OCI-M2 (cell line): Measurements from ENCODE around the gene RHBDD1.

ENCODE experiments used
- DNase-seq: peaks from one replicate; lab custom pipeline; 2025; ENCODE audit not compliant: unreplicated experiment; lab: John Stamatoyannopoulos, UW

The RHBDD1 gene

GRCh38 chr2:226979004-226979403 is 143.2 kb downstream of the RHBDD1 start:
- no peak for DNase-seq

- no peak for DNase-seq
These were observed 146.0 kb downstream of the RHBDD1 start for GRCh38 chr2:226981791-226982326.

- no peak for DNase-seq
These were observed 148.3 kb downstream of the RHBDD1 start for GRCh38 chr2:226983895-226984749.

DNA sequence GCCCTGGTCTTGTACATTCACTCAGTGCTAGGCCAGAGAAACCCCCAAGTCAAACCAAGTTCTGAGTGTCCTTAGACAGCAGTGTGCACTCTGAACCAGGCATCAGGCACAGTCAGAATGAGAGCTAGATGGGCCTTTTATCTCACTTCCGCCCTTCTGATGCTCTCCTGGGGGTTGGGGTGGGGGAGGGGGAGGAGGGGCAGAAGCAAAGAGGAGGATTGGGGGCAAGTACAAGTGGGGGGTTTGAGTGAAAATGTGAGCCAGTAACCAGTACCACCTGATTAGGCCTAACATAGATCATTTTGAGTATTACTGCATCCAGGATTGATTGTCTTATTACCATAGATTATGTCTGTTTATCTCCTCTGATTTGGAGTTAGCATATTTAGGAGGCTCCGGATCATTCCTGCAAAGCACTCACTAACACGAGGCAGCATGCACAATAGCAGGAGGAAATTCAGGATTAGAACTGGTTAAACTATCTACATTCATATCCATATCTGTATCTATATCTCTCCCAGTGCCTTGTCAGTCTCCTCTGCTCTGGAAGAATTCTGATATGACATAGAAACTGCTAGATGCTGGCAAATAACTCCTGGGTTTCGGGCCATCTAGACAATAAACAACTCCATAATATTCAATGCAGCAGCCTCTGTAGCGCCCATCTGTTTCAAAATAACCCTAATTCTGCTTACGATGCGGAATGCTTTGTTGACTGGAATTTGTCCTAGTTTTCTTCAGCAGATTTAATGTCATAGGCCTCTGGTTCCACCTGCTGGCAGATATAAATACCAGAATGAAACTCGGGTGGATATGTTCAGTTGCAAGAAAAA is 149.1 kb downstream of the RHBDD1 start:
- DNase-seq: no peak

GRCh38 chr2:226985583-226985946 is 149.7 kb downstream of the RHBDD1 start:
- DNase-seq: no peak

GRCh38 chr2:226991663-226992062 is 155.8 kb downstream of the RHBDD1 start:
- DNase-seq: no peak

GRCh38 chr2:226993171-226993570 is 157.3 kb downstream of the RHBDD1 start:
- DNase-seq: no peak

DNA sequence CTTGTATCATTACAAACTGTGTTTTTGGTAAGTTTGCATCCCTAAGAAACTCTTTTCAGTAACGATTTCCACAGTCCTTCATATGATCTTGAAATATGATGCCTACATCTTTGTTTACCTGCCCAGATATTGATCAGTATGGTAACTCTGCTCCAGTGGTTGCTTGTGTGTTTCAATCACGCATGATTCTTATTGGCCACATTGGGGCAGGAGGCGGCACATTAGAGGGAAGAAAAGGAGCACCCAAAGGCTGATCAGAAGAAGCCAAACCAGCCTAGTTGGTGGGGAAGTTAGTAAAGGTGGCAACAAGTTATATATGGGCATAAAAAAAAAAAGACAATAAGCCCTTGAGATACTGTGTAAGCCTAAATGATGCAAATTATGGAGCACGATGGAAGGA is 158.9 kb downstream of the RHBDD1 start:
- DNase-seq: no peak

DNA sequence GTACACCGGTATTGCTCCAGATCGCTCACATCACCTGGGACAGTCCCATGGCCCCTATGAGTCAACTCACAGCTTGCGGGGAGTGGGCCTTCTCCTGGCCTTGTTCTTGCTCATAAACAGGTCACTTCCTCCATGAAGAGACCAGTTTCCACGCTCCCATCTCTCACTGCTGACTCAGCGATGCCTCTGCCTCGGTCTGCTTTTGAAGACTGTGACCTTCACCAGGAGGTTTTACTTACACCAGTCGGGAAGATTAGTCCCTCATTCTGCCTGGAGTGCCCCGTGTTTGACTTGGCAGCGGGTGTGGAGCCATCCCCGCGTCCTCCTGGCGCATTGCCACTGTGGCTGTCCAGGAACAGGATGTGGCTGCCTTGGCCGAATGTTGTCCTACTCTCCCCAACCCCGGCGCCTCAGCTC is 159.8 kb downstream of the RHBDD1 start:
- DNase-seq: no peak

DNA sequence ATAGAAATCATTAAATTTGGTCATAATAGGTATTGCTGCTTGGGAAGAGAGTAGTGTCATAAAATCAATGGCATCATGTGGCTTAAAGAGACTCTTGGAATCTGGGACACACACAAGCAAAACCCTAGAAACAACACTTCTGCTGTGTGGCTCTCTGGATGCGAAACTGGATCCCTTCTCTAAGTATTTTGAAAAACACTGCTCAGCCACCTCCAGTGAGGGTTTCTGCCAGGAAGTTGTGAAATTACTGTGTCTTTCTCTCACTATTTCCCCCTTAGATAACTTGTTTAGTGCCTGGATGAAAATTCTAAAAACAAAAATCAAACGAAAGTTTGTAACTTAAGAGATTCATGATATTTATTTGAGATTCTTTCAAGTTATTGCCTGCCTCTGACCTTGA is 163.8 kb downstream of the RHBDD1 start:
- DNase-seq: no peak

DNA sequence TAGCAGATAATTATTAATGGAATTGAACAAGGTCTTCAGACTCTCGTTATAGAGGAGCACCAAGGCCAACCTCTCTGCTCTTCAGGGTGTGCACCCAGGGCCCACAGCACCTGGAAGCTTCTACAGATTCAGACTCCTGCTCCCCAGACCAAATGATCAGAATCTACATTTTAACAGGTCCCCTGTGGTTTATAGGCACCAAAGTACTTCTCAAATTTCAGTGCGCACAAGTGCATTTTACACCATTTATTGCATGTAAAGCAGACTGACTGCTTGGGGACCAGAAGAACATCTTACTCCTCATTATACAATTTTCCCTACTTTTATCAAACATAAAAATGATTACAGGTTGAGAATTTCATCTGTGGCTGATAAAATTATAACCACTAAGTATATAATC is 164.3 kb downstream of the RHBDD1 start:
- no peak for DNase-seq

DNA sequence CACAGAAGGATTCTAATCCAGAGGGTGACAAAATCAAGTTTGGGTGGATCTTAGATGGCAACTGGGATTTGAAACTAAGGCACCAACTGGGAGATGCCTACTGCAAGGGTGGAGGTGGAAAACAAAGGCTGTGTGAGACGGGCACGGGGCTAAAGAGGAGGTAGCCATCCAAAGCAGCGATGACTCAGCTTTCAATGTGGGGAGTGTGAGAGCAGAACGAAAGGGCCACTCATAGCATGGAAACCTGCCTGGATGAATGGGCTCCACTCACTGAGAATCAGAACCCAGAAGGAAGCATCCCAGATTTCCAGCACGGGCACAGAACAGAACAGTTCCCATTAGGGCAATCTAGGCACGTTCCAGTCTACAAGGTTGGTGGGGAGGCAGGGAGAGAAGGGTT is 168.6 kb downstream of the RHBDD1 start:
- no peak for DNase-seq

- no peak for DNase-seq
These were observed 170.5 kb downstream of the RHBDD1 start for GRCh38 chr2:227006189-227006897.

- no peak for DNase-seq
These were observed 171.3 kb downstream of the RHBDD1 start for GRCh38 chr2:227007148-227007547.

- DNase-seq: no peak
These were observed 172.1 kb downstream of the RHBDD1 start for GRCh38 chr2:227007940-227008339.

GRCh38 chr2:227010433-227010832 is 174.6 kb downstream of the RHBDD1 start:
- no peak for DNase-seq

GRCh38 chr2:227013330-227013729 is 177.5 kb downstream of the RHBDD1 start:
- DNase-seq: no peak

- no peak for DNase-seq
These were observed 178.0 kb downstream of the RHBDD1 start for GRCh38 chr2:227013881-227014280.

DNA sequence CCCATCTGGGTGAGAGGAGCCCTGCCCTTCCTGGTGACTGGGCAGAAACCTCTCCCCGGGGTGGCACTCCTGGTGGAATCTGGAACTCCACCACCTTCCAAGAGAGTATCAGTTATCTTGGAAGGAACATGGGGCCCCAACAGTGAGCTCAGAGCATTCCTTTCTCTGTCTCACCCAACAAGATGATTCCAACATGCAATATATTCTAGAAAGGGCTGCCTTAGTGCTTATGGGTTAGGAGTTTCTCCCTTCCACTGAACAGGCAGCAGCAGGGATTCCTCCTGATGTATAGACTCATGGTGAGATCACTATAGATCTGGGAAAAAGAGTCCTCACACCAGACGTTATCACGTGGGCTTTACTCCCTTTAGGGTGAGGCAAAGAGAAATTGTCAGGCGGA is 181.0 kb downstream of the RHBDD1 start:
- no peak for DNase-seq

GRCh38 chr2:227020416-227020815 is 184.6 kb downstream of the RHBDD1 start:
- DNase-seq: no peak

DNA sequence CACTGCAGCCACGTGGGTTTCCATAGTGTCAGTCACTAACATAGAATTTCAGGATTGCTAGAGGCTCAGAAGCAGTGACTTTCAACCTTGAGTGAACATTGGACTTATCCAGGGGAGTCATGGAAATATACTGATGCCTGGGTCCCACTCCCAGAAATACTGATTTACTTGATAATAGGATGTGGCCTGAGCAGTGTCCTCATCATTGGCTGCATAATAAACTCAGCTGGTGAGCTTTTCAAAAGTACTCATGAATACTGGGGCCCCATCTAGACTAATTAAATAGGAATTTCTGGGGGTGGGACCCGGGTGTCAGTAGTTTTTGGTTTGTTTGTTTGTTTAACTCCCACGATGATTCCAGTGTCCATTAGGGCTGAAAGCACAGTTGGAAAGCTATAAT is 186.8 kb downstream of the RHBDD1 start:
- DNase-seq: no peak
